ENCODE data around the gene SLC9A8. TPM values are rescaled to one million over a fixed set of nuclear protein-coding genes. Genes with fewer than 3 reads are reported as not detected.
"Not testable (repeated sequence)": the region's sequence is repeated elsewhere in the genome, so short reads cannot be mapped to it uniquely, and the experiment has no call there.

Gene SLC9A8
- total RNA-seq, 1 donor from 2014 or later, result 8.6 TPM

DNA sequence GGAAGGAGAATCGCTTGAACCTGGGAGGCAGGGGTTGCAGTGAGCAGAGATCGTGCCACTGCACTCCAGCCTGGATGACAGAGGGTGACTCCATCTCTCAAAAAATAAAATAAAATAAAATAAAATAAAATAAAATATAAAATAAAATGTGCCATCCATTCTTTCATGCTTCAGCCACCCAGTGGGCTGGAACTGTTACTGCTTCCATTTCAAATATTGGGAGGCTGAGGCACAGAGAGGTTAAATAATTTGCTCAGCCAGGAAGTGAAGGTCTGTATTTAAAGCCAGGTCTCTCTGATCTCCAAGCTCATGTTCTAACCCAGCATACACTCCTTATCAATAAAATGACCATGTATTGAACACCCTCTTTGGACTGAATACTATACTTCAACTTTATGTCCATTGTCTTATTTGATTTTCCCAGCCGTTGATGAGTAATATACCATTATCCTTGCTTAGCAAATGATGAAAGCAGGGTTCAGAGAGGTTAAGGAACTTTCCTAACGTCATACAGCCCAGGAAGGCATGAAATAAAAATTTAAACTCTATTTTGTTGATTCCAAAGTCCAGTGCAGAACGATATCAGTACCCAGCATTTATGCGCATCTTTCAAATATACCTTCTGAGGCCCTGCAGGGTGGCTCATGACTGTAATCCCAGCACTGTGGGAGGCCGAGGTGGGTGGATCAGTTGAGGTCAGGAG, 25.8 kb upstream of the SLC9A8 start:
- no peak for DNase-seq (ENCODE audit: low spot score)
- no peak for ATAC-seq

DNA sequence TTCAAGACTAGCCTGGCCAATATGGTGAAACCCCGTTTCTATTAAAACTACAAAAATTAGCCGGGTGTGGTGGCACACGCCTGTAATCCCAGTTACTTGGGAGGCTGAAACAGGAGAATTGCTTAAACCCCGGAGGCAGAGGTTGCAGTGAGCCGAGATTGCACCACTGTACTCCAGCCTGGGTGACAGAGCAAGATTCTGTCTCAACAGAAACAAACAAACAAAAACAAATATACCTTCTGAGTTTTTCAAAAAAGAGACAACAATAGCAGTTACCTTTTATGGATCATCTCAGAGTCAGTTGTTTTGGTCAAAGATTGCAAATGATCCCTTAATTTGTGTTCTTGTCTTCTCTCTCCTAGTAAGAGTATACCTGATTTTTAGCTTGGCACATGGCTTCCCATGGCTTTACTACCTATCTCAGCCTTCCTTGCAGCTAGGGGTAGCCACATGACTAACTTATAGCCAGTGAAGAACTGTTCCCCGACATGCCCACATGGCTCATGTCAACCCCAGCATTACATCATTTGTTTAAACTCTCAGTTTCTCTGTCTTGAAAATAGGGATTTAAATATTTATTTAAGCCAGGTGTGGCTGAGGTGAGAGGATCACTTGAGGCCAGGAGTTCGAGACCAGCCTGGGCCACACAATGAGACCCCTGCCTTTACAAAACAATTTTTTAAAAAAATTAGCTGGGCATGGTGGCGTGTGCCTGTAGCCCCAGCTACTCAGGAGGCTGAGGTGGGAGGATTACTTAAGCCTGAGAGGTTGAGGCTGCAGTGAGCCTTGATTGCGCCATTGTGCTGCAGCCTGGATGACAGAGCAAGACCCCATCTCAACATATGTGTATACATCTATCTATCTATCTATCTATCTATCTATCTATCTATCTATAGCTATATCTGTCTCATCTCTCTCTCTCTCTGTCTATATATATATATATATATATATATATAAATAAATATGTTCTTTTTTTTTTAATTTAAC, 25.0 kb upstream of the SLC9A8 start:
- ATAC-seq (no peak), DNase-seq (ENCODE audit: low spot score) (no peak)

DNA sequence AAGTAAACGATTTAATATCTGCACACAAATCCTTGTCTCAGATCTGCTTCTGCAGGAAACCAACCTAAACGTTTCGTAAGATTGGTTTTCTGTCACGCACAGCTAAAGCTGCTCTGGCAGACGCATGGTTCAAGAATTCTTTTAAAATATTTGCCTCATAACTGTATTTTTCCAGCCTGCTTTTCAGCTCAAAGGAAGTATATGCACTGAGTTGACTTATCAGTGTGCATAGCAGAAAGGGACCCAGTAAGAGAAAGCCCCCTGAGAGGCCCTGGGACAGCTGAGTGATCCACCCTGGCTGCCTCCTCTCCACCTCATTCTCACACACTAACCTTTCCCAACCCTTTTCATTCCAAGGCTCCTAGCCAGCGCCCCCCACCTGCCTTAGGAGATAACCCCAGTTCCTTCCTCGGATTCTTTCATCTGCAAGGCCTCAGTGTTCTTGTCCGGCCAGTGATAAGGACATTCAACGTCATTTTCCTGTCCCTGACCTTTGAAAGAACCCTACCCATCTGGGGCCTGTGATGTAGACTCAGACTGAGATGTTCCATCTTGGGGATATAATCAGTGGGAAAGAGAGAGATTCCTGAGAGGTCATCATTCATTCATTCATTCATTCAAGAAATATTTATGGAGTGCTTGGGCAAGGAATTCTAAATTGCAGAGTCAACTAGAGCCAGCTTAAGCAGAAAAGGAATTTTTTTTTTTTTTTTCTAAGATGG, 22.4 kb upstream of the SLC9A8 start:
- DNase-seq (ENCODE audit: low spot score) (no peak), ATAC-seq (peak; percentile 64)

DNA sequence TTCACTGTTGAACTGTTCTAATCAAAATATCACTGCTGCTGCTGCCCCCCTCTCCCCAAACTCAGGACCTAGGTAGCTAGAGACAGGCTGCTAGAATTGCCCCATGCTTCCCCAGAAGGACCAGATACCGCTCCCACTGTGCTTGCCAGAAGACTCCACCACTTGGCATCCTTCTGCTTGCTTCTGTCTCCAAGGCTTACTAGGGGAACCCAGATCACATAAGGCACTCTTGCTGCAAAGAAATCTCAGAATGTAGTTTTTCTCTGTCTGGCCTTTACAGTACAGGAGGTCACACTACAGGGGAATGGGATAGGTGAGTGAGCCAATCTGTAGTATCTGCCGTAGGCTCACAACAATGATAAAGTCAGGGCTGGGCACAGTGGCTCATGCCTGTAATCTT, 21.5 kb upstream of the SLC9A8 start:
- ATAC-seq (no peak), DNase-seq (ENCODE audit: low spot score) (no peak)

DNA sequence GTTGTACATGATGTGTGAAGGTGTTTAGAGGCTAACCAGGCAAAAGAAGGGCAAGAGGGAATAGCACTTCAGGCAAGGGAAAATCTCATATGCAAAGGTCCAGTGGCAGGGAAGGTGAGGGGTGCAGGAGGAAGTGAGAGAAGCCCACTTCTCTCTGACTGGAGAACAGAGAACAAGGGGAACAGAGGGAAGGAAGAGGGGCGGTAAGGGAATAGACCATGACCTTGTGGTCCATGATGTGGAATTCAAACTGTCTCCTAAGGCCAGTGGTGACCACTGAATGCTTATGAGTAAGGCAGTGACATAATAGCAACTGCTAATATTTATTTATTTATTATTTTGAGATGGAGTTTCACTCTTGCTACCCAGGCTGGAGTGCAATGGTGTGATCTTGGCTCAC, 20.6 kb upstream of the SLC9A8 start:
- DNase-seq (ENCODE audit: low spot score) (no peak), ATAC-seq (no peak)

DNA sequence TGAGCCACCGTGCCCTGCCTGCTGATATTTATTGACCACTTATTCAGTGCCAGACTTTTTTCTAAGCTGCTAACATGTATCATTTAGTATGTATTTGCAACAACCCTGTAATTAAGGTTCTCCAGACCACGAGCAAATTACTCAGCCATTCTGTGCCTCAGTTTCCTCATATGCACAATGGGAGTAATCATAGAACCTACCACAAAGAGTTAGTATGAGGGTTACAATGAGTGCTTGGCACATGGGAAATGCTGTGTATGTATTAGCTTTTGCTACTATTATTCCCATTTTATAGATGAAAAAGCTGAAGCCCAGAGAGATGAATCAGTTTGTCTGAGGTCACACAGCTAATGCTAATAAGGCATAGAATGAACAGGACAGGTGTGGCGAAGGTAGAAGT, 20.0 kb upstream of the SLC9A8 start:
- no peak for ATAC-seq

DNA sequence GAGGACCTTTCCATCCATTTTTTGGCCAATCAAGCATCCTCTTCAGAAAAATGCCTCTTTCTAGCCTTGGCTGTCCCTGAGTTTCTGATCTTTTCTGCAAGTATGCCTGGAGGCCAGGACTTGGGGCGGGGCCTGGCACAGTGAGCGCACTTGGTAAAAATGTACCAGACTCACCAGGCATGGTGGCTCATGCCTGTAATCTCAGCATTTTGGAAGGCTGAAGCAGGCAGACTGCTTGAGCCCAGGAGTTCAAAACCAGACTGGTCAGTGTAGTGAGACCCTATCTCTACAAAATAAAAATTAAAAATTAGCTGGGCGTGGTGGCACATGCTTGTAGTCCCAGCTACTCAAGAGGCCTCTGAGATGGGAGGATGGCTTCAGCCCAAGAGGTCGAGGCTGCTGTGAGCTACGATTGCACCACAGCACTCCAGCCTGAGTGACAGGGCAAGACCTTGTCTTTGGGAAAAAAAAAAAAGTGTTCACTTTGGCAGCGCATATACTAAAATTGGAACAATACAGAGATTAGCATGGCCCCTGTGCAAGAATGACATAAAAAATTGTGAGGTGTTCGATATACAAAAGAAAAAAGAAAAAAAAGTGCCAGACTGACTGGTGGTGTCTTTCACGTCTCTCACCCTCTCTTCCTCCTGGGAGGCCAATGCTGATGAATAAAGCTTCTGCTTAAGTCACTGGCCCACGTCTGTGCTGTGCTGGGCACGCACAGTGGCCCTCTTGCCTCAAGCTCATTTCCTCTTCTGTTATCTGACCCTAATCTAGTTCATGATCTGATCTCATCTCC, 18.1 kb upstream of the SLC9A8 start:
- DNase-seq (ENCODE audit: low spot score) (no peak), ATAC-seq (peak; percentile 27)

More for the DNA sequence above, 20.0 kb upstream of the SLC9A8 start:
- DNase-seq (ENCODE audit: low spot score), result no peak

DNA sequence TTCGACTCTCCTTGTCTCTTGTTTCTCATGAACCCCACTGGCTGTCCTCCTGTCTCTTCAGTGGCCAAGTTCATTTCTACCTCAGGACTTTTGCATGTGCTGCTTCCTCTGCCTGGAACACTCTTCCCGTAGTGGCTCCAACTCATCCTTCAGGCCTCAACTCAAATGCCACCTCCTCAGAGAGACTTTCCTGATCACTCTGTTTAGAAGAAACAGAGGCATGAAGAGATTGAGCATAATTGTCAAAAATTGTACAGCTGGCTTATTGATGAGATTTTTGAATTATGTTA, 17.5 kb upstream of the SLC9A8 start:
- no peak for DNase-seq (ENCODE audit: low spot score)
- no peak for ATAC-seq

DNA sequence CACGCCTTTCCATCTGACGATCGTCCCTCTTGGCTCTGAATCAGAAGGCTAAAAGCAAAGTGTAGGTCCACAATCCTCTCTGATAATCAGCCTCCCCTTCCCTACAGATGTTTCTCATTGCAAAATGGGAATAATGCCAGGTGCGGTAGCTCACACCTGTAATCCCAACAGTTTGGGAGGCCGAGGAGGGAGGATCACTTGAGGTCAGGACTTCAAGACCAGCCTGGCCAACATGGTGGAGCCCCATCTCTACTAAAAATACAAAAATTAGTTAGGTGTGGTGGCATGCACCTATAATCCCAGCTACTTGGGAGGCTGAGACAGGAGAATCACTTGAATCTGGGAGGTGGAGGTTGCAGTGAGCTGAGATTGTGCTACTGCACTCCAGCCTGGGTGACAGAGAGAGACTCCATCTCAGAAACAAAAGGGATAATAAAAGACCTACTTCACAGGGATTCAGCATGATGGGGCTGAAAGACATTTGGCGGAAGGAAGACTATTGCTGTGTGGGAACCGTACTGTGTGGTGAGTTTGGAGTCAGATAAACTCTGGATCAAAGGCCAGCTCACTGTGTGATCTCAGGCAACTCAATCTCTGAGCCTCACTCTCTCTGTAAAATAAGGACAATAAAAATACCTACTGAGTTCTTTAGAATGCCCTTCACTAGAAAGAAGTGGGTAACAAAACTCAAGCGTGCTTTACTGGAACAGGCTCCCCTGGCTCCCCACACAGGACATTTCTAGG, 15.9 kb upstream of the SLC9A8 start:
- DNase-seq (ENCODE audit: low spot score) (no peak), ATAC-seq (no peak)

DNA sequence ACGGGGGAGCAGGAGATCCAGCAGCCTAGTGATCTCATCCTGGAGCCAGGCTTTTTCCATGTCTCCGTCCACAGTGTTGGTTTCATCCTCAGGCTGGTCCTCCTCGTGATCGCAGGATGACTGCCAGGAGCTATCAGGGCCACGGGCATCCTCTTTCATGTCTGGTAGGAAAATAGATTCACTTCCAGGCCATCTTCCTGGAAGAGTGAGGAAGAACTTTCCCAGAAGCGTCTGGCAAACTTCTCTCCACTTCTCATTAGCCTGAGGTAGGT, 15.3 kb upstream of the SLC9A8 start:
- ATAC-seq, result no peak
- DNase-seq (ENCODE audit: low spot score), result no peak

DNA sequence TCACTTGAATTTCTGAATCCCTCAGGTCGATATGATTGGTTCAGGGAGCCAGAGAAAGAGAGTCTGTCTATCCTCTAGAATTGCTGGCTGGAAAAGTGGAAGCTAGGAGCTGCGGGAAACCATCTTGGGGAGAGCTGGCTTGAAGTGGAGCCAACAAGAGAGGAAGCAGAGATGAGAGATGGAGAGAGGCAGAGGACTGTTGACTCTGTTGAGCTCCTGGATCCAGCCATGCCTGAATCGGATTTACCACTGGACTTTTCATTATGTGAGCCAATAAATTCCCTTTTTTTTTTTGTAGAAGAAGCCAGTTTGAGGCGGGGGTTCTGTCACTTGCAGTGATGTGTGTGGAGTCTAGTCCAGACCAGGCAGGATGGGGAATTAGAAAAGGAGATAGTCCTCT, 13.9 kb upstream of the SLC9A8 start:
- ATAC-seq (no peak), DNase-seq (ENCODE audit: low spot score) (no peak)

DNA sequence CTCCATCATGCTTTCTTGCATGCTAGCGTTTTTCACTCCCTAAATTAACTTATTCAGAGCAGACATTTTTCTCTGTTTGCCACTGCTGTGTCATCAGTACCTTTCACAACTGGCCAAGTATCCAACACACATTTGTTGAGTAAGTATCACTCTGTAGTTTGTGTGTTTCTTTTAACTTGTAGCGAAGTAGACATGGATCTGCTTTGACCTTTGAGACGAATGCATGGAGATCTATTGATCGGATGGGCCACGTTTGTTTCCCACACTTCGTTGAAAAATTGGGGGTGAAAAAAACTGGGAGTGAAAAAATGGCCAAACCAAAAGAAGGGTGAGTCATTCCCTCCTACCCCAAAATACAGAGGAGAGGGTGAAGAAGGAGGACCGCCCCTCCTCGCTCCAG, 12.9 kb upstream of the SLC9A8 start:
- ATAC-seq (no peak), DNase-seq (ENCODE audit: low spot score) (no peak)

DNA sequence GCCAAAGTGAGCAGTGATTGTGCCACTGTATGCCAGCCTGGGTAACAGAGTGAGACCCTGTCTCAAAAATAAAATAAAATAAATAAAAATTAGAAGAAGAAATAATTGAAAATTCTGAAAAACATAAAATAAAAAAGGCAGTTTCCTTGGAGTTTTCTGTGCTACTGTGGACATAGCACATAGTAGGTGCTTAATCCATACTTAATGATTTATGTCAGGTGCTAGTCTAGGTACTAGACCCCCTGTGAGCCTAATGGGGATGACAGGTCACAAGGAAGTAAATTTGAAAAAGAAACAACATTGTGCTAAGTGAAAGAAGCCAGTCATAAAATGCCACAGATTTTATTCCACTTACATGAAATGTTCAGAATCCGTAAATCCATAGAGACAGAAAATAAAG, 9.2 kb upstream of the SLC9A8 start:
- DNase-seq (ENCODE audit: low spot score), result no peak
- ATAC-seq, result no peak

DNA sequence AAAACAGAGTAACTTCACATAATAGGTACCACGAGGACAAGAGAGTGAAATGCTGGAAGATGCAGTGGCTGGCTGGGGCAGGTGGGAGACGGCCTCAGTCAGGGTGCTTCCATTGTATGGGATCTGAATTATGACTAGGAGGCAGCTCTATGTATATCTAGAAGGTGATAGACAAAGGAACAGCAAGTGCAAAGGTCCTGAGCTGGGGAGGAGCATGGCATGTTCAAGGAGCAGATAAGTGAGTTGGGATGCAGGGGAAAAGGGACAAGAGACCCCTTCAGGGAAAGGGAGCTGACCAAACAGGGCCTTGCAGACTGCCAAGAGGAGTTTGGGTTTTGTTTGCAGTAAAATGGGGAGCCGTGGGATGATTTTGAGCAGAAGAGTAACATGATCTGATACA, 8.3 kb upstream of the SLC9A8 start:
- DNase-seq (ENCODE audit: low spot score) (no peak), ATAC-seq (no peak)

DNA sequence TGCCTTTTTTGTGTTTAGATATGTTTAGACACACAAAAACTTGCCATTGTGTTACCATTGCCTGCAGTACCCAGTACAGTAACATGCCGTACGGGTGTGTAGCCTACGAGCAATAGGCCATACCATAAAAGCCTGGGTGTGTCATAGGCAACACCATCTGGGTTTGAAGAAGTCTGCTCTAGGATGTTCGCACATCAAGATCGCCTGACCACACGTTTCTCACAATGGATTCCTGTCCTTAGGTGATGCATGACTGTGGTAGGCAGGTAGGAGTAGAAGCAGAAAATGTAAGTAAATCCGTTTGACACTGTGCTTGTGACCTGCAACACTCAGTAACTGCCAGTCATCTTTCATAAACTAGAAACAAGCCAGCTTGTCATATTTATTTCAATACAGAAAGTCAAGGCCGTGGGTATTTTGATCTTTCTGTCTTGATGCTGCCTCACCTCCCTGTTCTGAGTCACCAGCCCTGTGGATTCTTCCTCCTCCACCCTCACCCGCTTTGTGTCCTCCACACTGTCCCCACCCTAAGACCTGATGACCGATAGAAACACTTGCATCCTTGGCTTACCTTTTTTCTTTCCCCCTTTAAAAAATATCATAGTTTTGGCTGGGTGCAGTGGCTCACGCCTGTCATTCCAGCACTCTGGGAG, 7.3 kb upstream of the SLC9A8 start:
- ATAC-seq; DNase-seq (ENCODE audit: low spot score): not testable (repeated sequence)

DNA sequence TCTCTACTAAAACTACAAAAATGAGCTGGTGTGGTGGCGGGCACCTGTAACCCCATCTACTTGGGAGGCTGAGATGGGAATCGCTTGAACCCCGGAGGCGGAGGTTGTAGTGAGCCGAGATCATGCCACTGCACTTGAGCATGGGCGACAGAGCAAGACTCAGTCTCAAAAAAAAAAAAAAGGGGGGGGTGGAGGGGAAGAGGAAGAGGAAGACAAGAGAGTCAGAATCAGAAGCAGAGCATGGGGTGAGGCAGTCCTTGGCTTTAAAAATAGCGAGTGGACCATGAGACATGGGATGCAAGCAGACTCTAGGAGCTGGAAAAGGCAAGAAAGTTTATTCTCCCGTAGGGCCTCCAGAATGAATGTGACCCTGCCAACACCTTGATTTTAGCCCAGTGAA, 3.9 kb upstream of the SLC9A8 start:
- ATAC-seq, result no peak
- no peak for DNase-seq (ENCODE audit: low spot score)

DNA sequence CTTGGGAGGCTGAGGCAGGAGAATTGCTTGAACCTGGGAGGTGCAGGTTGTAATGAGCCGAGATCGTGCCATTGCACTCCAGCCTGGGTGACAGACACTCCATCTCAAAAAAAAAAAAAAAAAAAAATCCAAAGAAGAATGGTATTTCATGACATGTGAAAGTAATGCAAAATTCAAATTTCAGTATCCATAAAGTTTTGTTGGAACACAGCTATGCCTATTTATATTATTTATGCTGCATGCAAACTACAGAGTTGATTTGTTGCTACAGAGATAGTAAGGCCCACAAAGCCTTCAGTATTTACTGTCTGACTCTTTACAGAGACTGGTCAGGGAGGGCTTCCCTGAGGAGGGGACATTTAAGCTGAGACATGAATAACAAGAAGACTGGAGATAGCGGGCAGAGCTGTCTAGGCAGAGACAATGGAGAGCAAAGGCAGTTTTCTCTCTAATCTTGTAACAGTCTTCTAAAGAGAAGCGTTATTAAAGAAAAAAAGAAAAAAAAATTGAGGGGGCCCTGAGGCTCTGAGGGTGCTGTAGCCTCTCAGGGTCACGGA, 2.7 kb upstream of the SLC9A8 start:
- no peak for ATAC-seq
- no peak for DNase-seq (ENCODE audit: low spot score)

DNA sequence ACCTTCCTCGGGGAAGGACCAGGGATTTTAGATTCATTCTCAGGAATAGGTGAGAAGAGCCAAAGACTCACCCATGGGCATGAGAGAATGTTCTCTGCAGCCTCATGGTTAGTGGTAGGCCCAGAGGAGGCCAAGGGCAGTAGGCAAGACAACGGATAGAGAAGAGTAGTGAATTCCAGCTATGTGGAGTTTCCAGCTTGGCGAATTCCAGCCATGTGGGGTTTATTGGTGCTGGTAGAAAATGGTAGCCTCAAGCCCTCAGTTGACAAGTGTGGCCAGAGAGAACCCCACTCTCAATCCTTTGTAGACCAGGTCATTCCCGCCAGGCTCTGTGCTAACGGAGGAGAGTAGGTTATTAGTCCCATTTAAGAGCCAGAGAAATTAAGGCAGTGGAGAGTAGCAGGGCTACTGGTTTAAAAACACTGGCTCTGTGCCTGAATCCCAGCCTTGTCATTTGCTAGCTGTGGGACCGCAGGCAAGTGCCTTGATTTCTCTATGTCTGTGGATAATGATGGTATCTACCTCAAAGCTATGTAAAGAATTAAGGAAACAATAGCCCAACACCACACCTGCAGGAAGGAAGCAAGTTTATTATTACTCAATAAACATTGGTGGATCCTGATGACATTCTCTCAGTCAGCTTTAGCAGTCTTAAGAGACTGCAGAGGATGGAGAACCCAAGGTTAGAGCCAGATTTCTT, 2.0 kb upstream of the SLC9A8 start:
- DNase-seq (ENCODE audit: low spot score), result no peak
- ATAC-seq, result no peak
